HT1080 (cell line): Measurements from ENCODE around the gene MYLK. TPM values are rescaled to one million over a fixed set of nuclear protein-coding genes. Genes with fewer than 3 reads are reported as not detected.

ENCODE experiments used
- DNase-seq: peaks from one replicate; pipeline ENCODE4 v3.0.0-alpha.2; 2015; ENCODE audit warnings: low read depth
- total RNA-seq: library from RNA; depleted of rRNA; stranded (reverse); fragments of >200 nt; shearing (Covaris generic); gene quantifications from 2 replicates; pipeline ENCODE4 v1.2.3, GENCODE V29; 2014

MYLK gene
- total RNA-seq, 1 experiment from 2014 or later: 197 TPM

DNA sequence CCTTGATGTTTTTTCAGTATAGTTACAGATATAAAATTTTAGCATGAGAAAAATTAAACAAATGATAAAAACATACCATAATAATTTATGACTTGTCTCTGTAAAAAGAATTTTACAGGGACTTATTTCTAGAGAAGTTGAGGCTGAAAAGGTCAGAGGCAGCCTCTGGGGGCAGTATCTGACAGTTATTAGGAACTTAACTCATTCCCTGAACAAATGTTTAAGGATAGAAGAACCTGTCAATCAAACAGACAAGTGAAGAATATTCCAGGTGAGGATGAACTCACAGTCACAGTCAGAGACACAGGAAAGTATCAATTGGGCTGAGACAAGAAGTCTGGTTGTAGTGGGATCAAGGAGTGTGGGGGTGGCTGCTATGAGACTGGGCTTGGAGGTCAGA lies 7.3 kb downstream of the MYLK start:
- no peak for DNase-seq

DNA sequence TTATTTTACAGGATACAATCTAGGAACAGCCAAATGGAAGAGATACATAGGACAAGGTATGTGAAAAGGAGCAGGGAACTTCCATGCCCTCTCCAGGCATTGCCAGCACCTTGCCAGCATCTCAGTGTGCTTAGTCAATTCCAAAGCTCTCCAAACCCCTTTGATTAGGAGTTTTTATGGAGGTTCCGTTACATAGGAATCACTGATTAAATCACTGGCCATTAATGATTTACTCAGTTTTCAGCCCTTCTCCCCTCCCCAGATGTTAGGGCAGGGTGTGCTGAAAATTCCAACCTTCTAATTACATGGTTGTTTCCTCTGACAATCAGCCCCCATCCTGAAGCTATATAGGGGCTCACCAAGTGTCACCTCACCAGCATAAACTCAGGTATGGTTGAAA lies 11.5 kb downstream of the MYLK start:
- no peak for DNase-seq

DNA sequence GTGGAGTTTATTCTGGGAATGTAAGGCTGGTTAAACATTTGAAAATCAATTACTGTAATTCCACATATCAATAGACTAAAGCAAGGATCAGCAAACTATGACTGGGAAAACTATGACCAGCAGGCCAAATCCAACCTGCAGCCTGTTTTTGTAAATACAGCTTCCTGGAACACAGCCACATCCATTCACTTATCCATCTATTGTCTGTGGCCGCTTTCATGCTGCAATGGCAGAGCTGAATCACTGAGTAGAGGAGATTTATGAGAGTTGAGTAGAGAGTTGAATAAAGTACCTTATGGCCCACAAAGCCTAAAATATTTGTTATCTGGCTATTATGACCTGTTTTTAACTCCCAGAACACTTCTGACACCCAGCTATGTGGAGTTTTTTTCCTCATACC lies 12.2 kb downstream of the MYLK start:
- DNase-seq: peak; percentile 60

DNA sequence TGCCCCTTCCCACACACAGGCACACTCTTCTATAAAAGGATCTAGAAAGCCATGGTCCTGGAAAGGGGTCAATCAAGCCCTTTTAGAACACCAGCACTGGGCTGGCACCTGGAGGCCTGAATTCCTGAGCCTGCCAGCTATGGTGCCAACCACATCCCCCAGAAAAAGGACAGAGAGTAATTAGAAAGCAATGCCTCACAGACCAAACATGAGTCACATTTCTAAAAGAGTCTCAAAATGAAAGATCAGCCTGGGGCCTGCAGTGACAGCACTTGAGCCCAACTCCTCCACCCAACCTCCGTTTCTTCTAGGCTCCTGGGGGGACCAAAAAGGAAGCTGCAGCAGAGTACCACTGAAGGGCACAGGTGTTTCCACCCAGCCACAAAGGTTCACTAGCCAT lies 14.1 kb downstream of the MYLK start:
- DNase-seq: peak; percentile 95

DNA sequence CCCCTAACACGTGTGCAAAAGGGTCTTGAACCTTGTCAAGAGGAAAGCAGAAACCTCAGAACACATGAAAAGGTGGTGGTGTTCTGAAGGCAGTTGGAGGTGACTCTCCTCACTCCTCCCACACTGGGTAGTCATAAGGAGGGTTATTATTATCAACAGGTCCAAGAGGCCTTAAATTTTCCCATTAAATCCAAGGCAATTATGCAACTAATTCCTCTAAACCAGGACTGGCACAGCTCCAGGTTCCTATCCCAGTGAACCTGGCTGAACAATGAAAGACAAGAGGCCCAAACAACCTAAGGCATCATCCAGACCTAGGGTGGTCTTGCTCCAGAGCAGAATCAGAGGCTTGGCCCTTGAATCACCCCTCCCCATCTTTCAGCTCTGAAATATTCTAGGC lies 15.0 kb downstream of the MYLK start:
- DNase-seq: no peak

DNA sequence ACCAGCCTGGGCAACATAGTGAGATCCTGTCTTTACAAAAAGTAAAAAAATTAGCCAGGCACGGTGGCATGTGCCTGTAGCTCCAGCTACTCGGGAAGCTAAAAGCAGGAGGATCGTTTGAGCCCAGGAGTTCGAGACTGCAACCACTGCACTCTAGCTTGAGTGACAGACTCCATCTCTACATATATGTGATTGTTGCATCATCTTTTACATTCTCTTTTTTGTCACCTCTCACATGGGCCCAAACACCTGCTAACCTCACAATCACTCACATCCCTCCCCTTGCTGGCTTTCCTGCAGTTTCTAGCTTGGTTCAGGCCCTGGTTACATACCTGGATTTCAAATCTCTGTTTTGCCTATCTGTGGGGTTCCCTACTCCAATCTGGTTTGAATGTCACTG lies 19.4 kb downstream of the MYLK start:
- DNase-seq: no peak

DNA sequence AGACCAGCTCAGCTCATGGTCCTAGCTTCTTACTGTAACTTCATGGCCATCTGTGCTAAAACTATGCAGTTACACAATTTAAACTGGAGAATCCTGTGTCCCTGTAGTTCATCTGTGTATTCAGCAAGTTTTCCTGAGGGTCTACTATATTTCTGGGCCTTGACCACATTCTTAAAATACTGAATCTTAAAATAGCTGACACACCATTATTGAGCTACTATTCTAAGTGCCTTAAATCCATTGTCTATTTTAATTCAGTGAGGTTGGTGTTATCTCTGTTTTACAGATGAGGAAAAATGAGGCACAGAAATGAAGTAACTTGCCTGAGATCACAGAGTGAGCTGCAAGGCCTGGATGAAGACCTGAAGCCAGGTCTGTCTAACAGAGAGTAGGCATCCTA lies 22.0 kb downstream of the MYLK start:
- DNase-seq: no peak

DNA sequence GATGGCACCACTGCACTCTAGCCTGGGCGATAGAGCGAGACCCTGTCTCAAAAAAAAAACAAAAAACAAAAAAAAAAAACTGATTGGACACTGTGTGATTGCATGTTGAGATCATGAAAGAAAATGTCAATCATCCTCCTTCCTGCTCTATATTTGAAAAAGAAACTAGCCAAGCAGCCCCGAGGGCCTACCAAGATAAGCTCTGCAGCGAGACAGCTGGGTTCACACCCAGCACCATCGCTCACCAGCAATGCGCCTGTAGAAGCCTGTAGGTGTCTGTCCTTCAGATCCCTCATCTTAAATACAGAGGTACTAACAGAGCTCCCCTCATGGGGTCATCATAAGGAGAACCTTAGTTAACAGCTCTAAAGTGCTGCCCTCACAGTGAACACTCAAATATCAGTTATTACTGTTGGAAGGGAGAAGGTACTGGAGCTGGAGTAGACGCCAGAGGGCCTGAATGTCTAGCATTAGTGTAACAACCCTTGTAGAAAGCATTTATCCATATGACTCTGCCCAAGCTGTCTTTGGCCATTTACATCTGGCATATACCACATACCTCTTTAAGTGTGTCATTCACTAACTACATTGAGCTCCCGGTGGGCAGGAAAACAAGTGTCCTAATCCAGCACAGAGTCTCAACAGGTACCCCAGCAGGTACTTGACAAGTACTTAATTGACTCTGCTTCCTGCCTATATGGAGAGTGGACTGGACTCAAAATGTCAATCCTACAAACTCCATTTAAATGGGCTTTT lies 22.9 kb downstream of the MYLK start:
- DNase-seq: no peak

DNA sequence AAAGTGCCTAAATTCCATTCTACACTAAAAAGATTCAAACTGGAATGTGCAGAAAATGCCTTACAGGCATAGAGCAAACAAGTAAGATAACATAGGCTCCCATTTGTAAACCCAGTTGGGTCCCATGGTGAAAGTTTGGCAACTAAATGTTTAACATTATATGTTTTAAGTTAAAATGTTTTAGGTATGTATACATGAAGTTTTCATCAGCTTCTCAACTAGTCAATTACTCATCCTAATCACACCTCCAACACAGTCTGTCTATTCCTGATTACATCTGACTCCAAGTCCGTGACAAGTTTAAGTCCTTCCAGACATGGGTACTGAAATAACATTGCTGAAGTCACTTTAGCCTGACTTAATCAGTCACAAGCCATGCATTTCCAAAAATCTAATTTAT lies 25.0 kb downstream of the MYLK start:
- no peak for DNase-seq

DNA sequence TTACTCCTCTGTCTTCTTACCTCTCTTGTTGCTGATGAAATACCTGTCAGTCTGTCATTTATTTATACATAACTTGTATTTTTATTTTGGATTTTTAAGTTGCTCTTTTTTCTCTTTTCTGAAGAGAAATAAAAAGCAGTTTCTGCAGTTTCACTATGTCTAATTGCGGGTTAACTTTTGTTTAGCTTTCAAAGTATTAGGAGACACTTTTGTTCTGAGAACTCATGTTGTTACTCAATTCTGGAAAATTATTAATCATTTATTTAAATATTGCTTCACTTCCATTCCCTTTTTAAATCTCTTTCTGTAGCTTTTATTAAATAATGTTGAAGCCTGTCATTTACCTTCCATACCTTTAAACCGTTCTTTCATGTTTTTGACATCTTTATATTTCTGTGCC lies 29.2 kb downstream of the MYLK start:
- no peak for DNase-seq

DNA sequence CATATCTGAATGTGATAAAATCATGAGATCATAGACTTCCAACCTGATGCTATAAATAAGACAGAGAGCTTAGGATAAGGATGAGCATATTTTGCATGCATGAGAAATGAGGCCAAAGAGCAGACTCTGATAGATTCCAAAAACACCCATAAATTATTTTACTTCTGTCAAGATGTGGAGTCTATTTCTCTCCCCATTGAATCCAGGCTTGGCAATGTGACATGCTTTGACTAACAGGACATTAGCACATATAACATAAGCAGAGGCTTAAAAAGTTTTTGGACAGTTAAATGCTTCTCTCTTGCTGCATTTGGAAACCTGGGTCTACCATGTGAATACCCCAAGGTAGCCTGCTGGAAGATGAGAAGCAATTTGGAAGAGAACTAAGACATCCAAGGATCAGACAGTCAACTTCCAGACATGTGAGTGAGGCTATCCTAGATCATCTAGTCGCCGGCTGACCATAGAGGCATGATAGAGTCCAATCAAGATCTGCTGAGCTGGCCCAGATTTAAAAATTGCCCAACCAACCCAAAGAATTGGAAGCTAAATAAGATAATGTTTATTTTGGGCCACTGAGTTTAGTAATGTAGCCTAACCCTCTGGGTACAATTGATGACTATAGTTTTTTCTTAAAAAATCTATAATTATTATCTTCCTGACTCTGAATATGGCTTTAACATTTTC lies 30.3 kb downstream of the MYLK start:
- DNase-seq: no peak

DNA sequence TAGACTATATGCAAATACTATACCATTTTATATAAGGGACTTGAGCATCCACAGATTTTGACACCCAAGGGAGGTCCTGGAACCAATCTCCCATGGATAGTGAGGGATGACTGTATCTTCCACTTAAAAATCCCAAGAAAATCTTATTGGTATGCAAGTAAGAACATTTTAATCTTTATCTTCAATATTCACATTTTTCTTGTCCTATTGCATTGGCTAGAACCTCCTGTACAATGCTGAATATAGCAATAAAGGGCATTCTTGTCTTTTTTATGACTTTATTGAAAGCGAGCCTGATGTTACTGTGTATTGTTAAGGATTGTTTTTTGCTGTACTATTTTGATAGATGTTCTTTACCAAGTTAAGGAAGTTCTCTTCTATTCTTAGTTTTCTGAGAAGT lies 36.9 kb downstream of the MYLK start:
- no peak for DNase-seq

DNA sequence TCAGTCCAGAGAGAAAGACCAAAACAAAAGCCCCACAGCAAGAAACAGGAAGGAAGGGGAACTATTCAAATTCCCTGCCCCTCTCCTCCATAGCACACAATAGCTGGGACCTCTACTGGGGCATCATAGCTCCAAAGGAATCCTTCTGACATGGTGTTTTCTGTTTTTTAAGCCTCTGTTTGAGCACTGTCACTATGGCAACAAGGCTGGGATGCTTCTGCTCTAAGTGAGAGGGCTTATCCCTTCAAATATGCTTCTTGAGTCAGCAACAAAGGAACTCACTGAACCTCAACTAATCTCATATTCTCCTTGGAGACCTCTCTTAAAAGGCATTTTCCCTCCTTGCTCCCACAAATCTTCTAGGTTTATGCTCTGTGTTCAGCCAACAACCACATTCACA lies 40.5 kb downstream of the MYLK start:
- peak; percentile 69 for DNase-seq

DNA sequence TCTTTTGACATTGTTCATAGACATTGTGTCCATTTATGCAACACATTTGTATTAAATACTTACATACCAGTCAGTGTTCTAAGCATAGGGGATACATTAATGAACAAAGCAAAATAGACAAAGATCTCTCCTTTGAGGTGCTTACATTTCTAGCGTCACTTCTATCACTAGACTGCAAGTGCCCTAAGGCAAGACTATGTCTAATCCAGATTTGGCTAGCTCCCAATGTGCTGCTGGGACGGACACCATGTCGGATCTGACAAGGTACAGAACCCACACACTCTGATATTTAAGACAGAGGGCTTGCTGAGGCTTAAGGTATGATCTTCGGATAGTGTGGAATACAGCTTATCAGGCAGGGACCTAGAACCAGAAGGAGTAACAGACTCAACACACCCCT lies 41.4 kb downstream of the MYLK start:
- no peak for DNase-seq

DNA sequence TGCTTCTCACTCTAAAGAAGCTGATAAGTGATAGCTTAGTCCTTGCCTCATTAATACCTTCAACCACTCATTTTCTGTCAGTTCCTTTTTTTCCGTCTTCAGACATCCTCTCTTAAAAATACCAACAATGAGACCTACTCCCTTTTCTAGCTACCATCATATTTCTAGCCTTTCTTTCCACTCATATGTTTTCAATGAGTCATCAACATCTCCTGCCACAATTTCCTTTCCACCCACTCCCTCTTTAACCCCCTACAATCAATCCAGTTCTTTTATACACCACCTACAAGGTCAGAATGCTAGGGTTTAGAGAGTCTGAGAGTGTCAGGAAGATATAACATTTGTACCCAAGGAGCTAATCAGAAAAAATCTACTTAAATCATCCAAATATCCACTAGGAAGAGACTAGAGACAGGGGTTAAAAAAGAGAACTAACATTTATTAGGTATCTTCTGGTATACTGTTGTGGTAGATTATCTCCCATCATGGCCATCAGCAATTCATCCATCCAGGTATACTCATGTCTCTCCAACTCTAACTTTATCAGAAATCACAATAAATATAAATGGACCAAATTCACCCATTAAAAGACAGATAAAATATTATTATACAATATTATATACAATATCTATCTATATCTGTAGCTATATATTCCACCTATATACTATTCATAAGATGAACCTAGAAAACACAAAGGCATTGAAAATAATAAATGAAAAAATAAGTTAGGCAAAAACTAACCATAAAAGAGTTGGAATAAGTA lies 42.5 kb downstream of the MYLK start:
- DNase-seq: peak; percentile 98

DNA sequence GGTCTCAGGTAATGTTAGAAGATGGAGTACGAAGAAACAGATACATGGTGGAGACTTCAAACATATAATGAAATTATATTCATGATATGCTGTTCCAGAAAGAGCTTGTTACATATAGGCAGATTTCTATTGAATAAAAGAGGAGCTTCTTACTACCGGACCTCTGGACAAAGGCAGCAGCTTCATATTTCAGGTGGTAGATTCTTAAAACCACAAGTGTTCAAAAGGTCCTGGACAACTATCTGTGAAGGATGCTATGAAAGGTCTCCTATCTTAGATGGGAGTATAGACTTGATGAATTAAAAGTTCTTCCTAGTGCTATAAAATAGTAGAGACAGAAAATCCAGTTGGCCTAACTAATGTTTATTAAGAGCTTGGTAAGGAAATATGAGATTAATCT lies 43.2 kb downstream of the MYLK start:
- DNase-seq: peak; percentile 59

DNA sequence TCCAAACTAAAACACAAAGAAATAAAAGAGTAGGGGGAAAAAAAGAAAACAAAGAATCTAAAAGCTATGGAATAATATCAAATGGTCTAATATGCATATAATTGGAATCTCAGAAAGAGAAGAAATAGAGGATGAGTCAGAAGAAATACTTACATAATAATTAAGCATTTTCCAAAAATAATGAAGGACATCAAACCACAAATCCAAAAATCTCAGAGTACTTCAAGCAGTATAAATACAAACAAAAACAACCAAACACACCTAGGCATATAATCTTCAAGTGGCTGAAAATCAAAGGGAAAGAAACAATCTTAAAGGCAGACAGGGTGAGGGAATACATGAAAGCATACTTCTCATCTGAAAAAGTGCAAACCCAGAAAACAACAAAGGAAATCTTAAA lies 46.3 kb downstream of the MYLK start:
- no peak for DNase-seq

DNA sequence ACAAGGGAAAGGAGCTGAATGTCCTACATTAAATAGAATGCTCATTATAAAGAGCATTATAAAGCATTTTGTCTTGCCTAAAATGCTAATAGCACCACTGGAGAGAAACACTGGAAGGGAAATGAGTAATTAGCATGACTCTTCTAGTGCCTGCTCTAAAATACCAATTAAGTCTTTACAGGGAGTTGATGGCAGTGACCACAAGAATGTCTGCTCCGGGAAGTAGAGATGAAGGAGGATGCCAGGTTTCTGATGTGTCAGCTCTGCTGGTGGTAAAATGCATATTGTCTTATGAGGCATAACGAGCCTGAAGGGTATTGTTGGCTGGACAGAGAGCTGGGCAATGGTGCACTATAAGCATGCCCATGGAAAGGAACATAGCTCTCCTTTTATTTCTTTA lies 49.5 kb downstream of the MYLK start:
- DNase-seq: peak; percentile 100

DNA sequence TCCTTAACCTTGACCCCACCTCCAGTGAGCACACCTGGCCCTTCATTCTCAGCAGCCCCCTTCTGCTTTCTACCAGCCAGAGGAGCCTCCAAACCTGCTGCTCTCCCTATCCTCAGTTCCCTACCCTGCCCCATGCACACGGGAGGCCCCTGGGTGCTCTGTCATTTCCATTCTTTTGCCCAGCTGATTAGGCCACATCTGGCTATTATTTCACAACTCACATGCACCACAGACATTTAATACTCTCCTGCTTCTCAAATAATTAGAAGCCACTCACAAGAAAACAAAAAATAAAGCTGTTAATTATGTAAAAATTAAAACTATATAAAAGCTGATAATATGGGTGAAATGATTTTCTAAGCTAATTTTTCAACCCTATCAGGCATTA lies 50.7 kb downstream of the MYLK start:
- DNase-seq: no peak

DNA sequence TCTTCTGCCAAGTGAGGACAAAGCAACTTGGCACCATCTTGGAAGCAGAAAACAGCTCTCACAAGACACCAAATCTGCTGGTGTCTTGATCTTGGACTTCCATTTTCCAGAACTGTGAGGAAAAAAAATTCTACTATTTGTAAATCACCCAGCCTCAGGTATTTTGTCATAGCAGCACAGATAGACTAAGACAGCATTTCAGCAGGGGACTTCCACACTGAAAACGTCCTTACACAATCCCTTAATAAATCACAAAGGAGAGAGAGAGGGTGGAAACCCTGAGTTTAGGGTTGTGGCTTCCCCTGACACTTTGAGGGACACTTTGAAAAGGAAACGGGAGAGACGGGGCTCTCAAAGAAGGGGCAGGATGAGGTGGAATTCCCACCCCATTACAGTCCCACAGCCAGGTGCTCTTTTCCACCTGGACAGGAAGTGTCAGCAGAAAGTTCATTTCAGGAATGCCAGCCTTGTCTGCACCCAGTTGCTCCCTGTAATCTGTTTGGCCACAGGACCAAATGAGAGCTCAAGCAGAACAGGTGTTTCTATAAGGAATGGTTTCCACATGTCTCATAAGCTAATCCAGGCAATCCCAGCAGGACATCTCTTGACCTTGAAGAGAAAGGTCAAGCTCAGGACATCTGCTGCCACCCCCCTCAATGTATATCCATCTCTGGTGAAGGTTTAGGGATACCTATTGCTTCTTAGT lies 51.3 kb downstream of the MYLK start:
- DNase-seq: no peak

DNA sequence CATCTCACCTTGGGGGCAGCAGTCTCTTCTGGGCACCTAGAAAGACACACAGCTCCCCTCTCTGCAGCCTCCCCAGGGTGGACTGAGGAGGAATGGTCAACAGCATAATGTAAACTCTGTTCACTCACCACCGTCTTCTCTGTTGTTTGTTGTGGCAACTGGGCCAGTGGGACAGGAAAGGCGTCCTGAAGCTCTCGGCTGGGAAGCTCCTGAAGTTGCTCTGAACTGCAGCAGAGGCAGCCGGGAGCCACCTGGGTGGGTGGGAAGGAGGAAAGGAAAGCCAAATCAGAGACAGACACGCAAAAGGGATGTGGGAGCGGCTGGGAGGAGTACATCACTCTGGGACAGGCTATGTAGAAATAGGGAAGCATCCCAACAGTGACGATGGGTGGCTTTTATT lies 52.7 kb downstream of the MYLK start:
- no peak for DNase-seq

DNA sequence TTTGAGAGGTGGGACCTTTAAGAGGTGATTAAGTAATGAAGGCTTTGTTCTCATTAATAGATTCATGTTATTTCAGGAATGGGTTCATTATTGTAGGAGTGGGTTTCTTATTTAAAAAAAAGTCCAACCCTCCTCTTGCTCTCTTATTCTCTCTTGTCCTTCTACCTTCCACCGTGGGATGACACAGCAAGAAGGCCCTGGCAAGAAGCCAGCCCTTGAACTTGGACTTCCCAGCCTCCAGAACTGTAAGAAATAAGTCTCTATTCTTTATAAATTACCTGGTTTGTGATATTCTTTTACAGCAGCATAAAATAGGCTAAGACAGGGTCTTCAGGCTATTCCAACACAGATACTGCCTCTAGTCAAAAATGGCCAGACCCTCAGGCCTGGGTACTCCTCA lies 62.2 kb downstream of the MYLK start:
- peak; percentile 44 for DNase-seq
